ENCODE data around the gene MDM4. TPM values are rescaled to one million over a fixed set of nuclear protein-coding genes. Genes with fewer than 3 reads are reported as not detected.

Gene MDM4
- total RNA-seq, 1 donor from 2014 or later = 41.1 TPM

GRCh38 chr1:204574016-204574864, 58.0 kb downstream of the MDM4 start:
- Histone ChIP-seq H3K9ac (ENCODE audit: low read length) (no peak overlapping the region), H3K27me3 (ENCODE audit: insufficient read depth, low read length) (peaks cover 5% of the 10 kb centered on the region), H3K4me1 (ENCODE audit: insufficient read depth, low read length) (peaks cover 14% of the 10 kb centered on the region), H4K20me1 (ENCODE audit: insufficient read depth, low read length) (no peaks in the 10 kb centered on the region), H3K4me2 (ENCODE audit: low read length) (peak overlapping the region; percentile 32), H3K36me3 (ENCODE audit: insufficient read depth, low read length) (no peaks in the 10 kb centered on the region), H3K4me3 (ENCODE audit: insufficient read depth, low read depth, low read length) (no peak overlapping the region), H2AFZ (ENCODE audit: low read depth, low read length) (no peak overlapping the region), H3K9me3 (ENCODE audit: insufficient read depth, low read depth, low read length) (no peaks in the 10 kb centered on the region), H3K27ac (ENCODE audit: low read depth, low read length) (no peak overlapping the region), H3K79me2 (ENCODE audit: insufficient read depth, low read length) (no peaks in the 10 kb centered on the region)
- FAIRE-seq (no peak), DNase-seq (ENCODE audit: low read depth) (no peak)
- Mint-ChIP-seq H3K4me3 (ENCODE audit: unreplicated experiment) (no peak overlapping the region), H3K9me3 (ENCODE audit: unreplicated experiment) (peaks cover 4% of the 10 kb centered on the region), H3K36me3 (ENCODE audit: low read depth, unreplicated experiment) (peaks cover 2% of the 10 kb centered on the region), H3K27me3 (ENCODE audit: low read depth, unreplicated experiment) (peaks cover 18% of the 10 kb centered on the region), H3K27ac (ENCODE audit: unreplicated experiment) (peak overlapping the region; percentile 48), H3K4me1 (ENCODE audit: low read depth, unreplicated experiment) (peaks cover 34% of the 10 kb centered on the region)
- TF ChIP-seq CTCF (IDR thresholded peaks at IDR 0.05; ENCODE audit: insufficient read depth, low read depth, low read length) (no peak), EZH2 (IDR thresholded peaks at IDR 0.05; ENCODE audit: insufficient read depth, low read length) (no peak)

GRCh38 chr1:204574865-204575163, 58.6 kb downstream of the MDM4 start:
- no peak overlapping the region for H3K27ac ChIP-seq (ENCODE audit: low read depth, low read length)
- H3K4me2 ChIP-seq (ENCODE audit: low read length) = no peak overlapping the region
- FAIRE-seq = no peak
- peaks cover 5% of the 10 kb centered on the region for H3K27me3 ChIP-seq (ENCODE audit: insufficient read depth, low read length)
- no peak for DNase-seq (ENCODE audit: low read depth)
- Mint-ChIP-seq H3K27me3 (ENCODE audit: low read depth, unreplicated experiment) (peaks cover 20% of the 10 kb centered on the region), H3K9me3 (ENCODE audit: unreplicated experiment) (peaks cover 4% of the 10 kb centered on the region), H3K4me1 (ENCODE audit: low read depth, unreplicated experiment) (peaks cover 34% of the 10 kb centered on the region), H3K4me3 (ENCODE audit: unreplicated experiment) (no peak overlapping the region), H3K27ac (ENCODE audit: unreplicated experiment) (peak overlapping the region; percentile 48), H3K36me3 (ENCODE audit: low read depth, unreplicated experiment) (peaks cover 2% of the 10 kb centered on the region)
- no peak for TF ChIP-seq EZH2 (IDR thresholded peaks at IDR 0.05; ENCODE audit: insufficient read depth, low read length)
- no peak for TF ChIP-seq CTCF (IDR thresholded peaks at IDR 0.05; ENCODE audit: insufficient read depth, low read depth, low read length)
- no peak overlapping the region for H3K4me3 ChIP-seq (ENCODE audit: insufficient read depth, low read depth, low read length)
- no peak overlapping the region for H3K9ac ChIP-seq (ENCODE audit: low read length)
- H4K20me1 ChIP-seq (ENCODE audit: insufficient read depth, low read length) = no peaks in the 10 kb centered on the region
- peaks cover 14% of the 10 kb centered on the region for H3K4me1 ChIP-seq (ENCODE audit: insufficient read depth, low read length)
- no peaks in the 10 kb centered on the region for H3K9me3 ChIP-seq (ENCODE audit: insufficient read depth, low read depth, low read length)
- no peak overlapping the region for H2AFZ ChIP-seq (ENCODE audit: low read depth, low read length)
- H3K36me3 ChIP-seq (ENCODE audit: insufficient read depth, low read length) = no peaks in the 10 kb centered on the region
- no peaks in the 10 kb centered on the region for H3K79me2 ChIP-seq (ENCODE audit: insufficient read depth, low read length)
